ENCODE data around the gene C1orf198.

- TF ChIP-seq CTCF (conservative IDR thresholded peaks at IDR 0.05; ENCODE audit: low read length) (no peak), EZH2phosphoT487 (IDR thresholded peaks at IDR 0.05; ENCODE audit: borderline replicate concordance) (no peak)
Measured at GRCh38 chr1:230839173-230839572, 29.1 kb downstream of the C1orf198 start.

All from Loucy (cell line).